Loucy (cell line): ENCODE data around the gene TMEM52.

Experiments
- H2AFZ ChIP-seq: fragments of 200-600 bp; sonication (generic); 2 replicates; pipeline ENCODE4 v1.6.0; 2016; ENCODE audit warnings: antibody characterized with exemption, mild to moderate bottlenecking, low read length, moderate library complexity
- H3F3A ChIP-seq: fragments of 200-600 bp; 2 replicates; pipeline ENCODE4 v1.6.0; 2016; ENCODE audit warnings: antibody characterized with exemption, low read depth, mild to moderate bottlenecking
- H3K27me3 ChIP-seq: fragments of 200-600 bp; sonication (generic); 2 replicates; pipeline ENCODE4 v1.6.1; 2014; ENCODE audit warnings: low read length, mild to moderate bottlenecking; ENCODE audit not compliant: insufficient read depth, poor library complexity, severe bottlenecking
- H3K36me3 ChIP-seq: fragments of 200-600 bp; sonication (generic); 2 replicates; pipeline ENCODE4 v1.6.1; 2016; ENCODE audit warnings: low read length; ENCODE audit not compliant: insufficient read depth
- H3K4me1 ChIP-seq: fragments of 200-600 bp; sonication (generic); 2 replicates; pipeline ENCODE4 v1.5.1; 2014; ENCODE audit warnings: low read length, mild to moderate bottlenecking; ENCODE audit not compliant: insufficient read depth, poor library complexity, severe bottlenecking
- H3K4me2 ChIP-seq: fragments of 200-600 bp; sonication (generic); 2 replicates; pipeline ENCODE4 v1.6.0; 2014; ENCODE audit warnings: antibody characterized with exemption, low read length, low read depth, mild to moderate bottlenecking; ENCODE audit not compliant: poor library complexity, severe bottlenecking
- H3K4me3 ChIP-seq: fragments of 200-600 bp; sonication (generic); 2 replicates; pipeline ENCODE4 v1.5.1; 2014; ENCODE audit warnings: low read length, mild to moderate bottlenecking, mixed read lengths; ENCODE audit not compliant: poor library complexity, severe bottlenecking
- H3K79me2 ChIP-seq: fragments of 200-600 bp; sonication (generic); 2 replicates; pipeline ENCODE4 v1.6.1; 2014; ENCODE audit warnings: low read length; ENCODE audit not compliant: insufficient read depth
- H3K9ac ChIP-seq: fragments of 200-600 bp; sonication (generic); 2 replicates; pipeline ENCODE4 v1.6.0; 2014; ENCODE audit warnings: mild to moderate bottlenecking, low read depth, low read length, moderate library complexity; ENCODE audit not compliant: poor library complexity, severe bottlenecking
- H3K9me2 ChIP-seq: fragments of 200-600 bp; sonication (generic); replicated peaks from 2 replicates; pipeline ENCODE4 v1.6.1; 2016; ENCODE audit warnings: low read depth, low read length, mixed read lengths
- H3K9me3 ChIP-seq: fragments of 200-600 bp; sonication (generic); 2 replicates; pipeline ENCODE4 v1.6.1; 2014; ENCODE audit warnings: mild to moderate bottlenecking, antibody characterized with exemption, low read length, low read depth; ENCODE audit not compliant: insufficient read depth
- H4K20me1 ChIP-seq: fragments of 200-600 bp; sonication (generic); 2 replicates; pipeline ENCODE4 v1.6.0; 2014; ENCODE audit warnings: antibody characterized with exemption, low read length, mild to moderate bottlenecking; ENCODE audit not compliant: insufficient read depth, poor library complexity, severe bottlenecking
- EZH2phosphoT487 ChIP-seq: fragments of 200-600 bp; IDR thresholded peaks from 2 replicates; pipeline ENCODE4 v1.6.1; 2018; ENCODE audit warnings: antibody characterized with exemption, mild to moderate bottlenecking, moderate library complexity, borderline replicate concordance
- TF ChIP-seq, protein P1 (sequence below): fragments of 200-600 bp; sonication (generic); conservative IDR thresholded peaks from 2 replicates; pipeline ENCODE4 v1.5.1; 2014; ENCODE audit warnings: mild to moderate bottlenecking, antibody characterized with exemption, low read length

Gene TMEM52

DNA sequence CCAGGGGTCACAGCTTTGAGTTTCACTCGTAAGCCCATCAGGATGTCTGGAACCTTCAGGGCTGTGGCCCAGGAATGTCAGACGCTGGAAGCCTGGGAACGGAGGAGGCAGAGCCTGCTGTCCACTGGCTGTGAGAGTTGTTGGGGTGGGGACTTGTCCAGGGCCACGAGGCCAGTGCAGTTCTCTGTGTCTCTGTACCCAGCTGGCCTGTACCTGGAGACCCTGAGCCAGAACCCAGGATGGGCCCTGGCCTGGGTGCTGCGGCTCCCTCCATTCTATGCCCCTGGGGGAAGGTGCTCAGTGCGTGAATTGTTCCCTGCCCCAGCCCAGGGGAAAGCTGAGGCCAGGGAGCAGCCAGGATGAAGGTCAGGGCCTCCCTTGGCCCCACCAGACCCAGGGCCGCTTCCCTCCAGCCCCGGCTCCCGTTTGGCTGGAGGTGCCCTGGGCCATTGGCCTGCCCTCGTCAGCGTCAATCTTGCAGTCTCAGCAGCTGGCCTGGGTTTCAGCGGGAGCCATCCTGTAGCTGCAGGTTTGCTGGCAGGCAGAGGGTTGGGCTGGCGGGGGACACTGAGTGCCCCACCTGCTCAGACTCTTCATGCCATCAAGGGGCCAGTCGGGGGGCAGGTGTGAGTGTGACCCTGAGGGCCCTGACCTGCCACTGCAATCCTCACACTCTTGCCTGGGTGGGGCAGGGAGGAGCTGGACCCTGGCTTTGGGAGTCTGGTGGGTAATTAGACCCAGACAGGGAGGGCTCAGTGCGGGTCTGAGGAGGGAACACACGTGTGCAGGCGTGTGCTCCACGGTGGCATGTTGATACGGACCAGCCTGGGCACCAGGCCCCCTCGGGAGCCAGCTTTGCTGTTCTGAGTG, 4.7 kb downstream of the TMEM52 start:
- H3K9ac ChIP-seq, result no peak overlapping the region
- H4K20me1 ChIP-seq, result no peaks in the 10 kb centered on the region
- H3K9me2 ChIP-seq, result no peaks in the 10 kb centered on the region
- H3K4me2 ChIP-seq, result no peak overlapping the region
- no peak overlapping the region for H2AFZ ChIP-seq
- H3K4me3 ChIP-seq, result no peak overlapping the region
- no peaks in the 10 kb centered on the region for H3K4me1 ChIP-seq
- H3F3A ChIP-seq, result no peaks in the 10 kb centered on the region
- no peak for TF ChIP-seq EZH2phosphoT487
- TF ChIP-seq, protein P1, sequence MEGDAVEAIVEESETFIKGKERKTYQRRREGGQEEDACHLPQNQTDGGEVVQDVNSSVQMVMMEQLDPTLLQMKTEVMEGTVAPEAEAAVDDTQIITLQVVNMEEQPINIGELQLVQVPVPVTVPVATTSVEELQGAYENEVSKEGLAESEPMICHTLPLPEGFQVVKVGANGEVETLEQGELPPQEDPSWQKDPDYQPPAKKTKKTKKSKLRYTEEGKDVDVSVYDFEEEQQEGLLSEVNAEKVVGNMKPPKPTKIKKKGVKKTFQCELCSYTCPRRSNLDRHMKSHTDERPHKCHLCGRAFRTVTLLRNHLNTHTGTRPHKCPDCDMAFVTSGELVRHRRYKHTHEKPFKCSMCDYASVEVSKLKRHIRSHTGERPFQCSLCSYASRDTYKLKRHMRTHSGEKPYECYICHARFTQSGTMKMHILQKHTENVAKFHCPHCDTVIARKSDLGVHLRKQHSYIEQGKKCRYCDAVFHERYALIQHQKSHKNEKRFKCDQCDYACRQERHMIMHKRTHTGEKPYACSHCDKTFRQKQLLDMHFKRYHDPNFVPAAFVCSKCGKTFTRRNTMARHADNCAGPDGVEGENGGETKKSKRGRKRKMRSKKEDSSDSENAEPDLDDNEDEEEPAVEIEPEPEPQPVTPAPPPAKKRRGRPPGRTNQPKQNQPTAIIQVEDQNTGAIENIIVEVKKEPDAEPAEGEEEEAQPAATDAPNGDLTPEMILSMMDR, result no peak
- H3K36me3 ChIP-seq, result no peaks in the 10 kb centered on the region
- H3K27me3 ChIP-seq, result no peaks in the 10 kb centered on the region
- H3K9me3 ChIP-seq, result no peaks in the 10 kb centered on the region
- no peaks in the 10 kb centered on the region for H3K79me2 ChIP-seq

DNA sequence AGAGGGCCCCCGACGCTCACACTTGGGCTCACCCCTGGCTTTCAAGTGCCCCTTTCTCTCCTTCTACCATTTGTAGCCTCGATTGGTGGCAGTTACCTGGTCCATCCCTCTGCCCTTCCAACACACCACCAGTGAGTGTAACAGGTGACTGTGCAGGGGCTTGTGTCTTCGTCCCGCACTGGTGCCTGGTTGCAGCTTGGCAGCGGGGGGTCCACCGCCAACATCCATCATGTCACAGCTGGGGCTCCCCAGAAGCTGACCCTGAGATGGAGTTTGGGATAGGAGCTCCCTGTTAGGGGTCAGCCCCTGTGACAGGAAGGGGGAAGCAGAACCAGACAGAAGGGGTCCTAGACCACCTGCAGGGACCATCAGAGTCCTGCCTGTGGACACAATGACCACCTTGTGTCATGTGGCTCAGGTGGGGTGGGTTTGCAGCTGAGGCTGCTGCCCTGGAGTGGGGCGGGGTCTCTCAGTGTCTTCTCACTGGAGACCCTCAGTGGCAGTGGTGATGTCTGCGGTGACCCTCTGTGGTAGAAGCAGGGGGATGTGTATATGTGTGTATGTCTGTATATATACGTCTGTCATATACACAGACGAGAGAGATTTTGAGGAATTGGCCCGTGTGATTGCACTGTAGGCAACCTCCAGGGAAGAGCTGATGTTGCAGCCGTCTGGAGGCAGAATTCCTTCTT, 7.6 kb downstream of the TMEM52 start:
- H3K9ac ChIP-seq, result no peak overlapping the region
- H3K9me2 ChIP-seq, result no peaks in the 10 kb centered on the region
- H3K79me2 ChIP-seq, result no peaks in the 10 kb centered on the region
- no peaks in the 10 kb centered on the region for H3K36me3 ChIP-seq
- no peak overlapping the region for H3K4me3 ChIP-seq
- no peak overlapping the region for H2AFZ ChIP-seq
- no peaks in the 10 kb centered on the region for H3K27me3 ChIP-seq
- peaks cover 5% of the 10 kb centered on the region for H3K4me1 ChIP-seq
- no peak overlapping the region for H3K4me2 ChIP-seq
- TF ChIP-seq, protein P1, result no peak
- TF ChIP-seq EZH2phosphoT487, result no peak
- no peaks in the 10 kb centered on the region for H4K20me1 ChIP-seq
- no peaks in the 10 kb centered on the region for H3F3A ChIP-seq
- no peaks in the 10 kb centered on the region for H3K9me3 ChIP-seq

DNA sequence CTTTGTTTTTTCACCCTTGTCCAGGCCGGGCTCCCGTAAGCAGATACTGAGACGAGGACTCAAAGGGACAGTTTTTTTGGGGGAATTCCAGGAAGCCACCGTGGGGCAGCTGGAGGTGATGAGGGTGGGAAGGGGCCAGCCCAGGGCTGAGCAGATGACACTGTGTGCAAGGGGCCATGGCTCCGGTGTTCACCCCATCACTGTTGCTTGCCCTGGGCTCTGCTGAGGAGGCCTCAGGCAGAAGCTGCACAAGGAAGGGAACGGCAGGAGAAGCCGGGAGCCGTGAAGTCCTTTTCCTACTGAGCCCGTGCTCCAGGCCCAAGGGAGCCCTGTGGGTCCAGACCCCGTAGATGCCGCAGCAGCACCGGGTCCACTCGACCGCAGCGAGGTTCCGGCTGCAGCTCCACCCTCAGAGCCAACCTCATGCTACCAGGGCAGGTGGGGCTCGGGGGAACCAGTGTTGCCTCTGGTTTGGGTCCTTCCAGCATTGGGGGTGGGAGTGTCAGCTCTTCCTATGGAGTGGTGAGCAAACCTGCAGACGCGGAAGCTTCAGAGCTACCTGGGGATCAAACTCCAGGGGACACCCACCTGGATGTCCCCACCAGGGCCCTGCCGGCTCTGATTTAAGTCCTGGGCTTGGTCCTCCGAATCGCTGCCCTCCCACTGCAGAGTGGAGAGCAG, 8.3 kb downstream of the TMEM52 start:
- Histone ChIP-seq H3K27me3 (no peaks in the 10 kb centered on the region), H2AFZ (no peak overlapping the region), H3K79me2 (no peaks in the 10 kb centered on the region), H3K4me1 (peaks cover 5% of the 10 kb centered on the region), H3K9me2 (no peaks in the 10 kb centered on the region), H3K9ac (no peak overlapping the region), H3K9me3 (no peaks in the 10 kb centered on the region), H3K4me3 (no peak overlapping the region), H4K20me1 (no peaks in the 10 kb centered on the region), H3K4me2 (no peak overlapping the region), H3F3A (no peaks in the 10 kb centered on the region), H3K36me3 (no peaks in the 10 kb centered on the region)
- no peak for TF ChIP-seq EZH2phosphoT487
- TF ChIP-seq, protein P1, result no peak
